Activated naive CD8-positive, alpha-beta T cell treated with anti-CD3 and anti-CD28 coated beads for 36 hours (primary cell): ENCODE measurements around the gene SPINT1. TPM values are rescaled to one million over a fixed set of nuclear protein-coding genes. Genes with fewer than 3 reads are reported as not detected.

ENCODE experiments used
- DNase-seq: peaks from one replicate; pipeline ENCODE4 v3.0.0; 2021
- H3K27ac Mint-ChIP-seq: one replicate; pipeline ENCODE4 v1.8.0; 2022; ENCODE audit warnings: mild to moderate bottlenecking, moderate library complexity, mixed read lengths
- H3K27me3 Mint-ChIP-seq: one replicate; pipeline ENCODE4 v1.8.0; 2022; ENCODE audit warnings: mild to moderate bottlenecking, mixed read lengths
- H3K36me3 Mint-ChIP-seq: one replicate; pipeline ENCODE4 v1.8.0; 2021; ENCODE audit warnings: mild to moderate bottlenecking, mixed read lengths
- H3K4me1 Mint-ChIP-seq: one replicate; pipeline ENCODE4 v1.8.0; 2021; ENCODE audit warnings: mixed read lengths
- H3K4me3 Mint-ChIP-seq: one replicate; pipeline ENCODE4 v1.8.0; 2022; ENCODE audit warnings: mild to moderate bottlenecking, moderate library complexity, mixed read lengths
- H3K9me3 Mint-ChIP-seq: one replicate; pipeline ENCODE4 v1.8.0; 2022; ENCODE audit warnings: mixed read lengths
- total RNA-seq, 2 experiments: library from RNA; stranded (reverse); gene quantifications; one replicate each; pipeline ENCODE4 v1.2.3, GENCODE V29; 2021

SPINT1 gene
- total RNA-seq, 2 experiments from 2014 or later, result 3.4 to 3.5 TPM

DNA sequence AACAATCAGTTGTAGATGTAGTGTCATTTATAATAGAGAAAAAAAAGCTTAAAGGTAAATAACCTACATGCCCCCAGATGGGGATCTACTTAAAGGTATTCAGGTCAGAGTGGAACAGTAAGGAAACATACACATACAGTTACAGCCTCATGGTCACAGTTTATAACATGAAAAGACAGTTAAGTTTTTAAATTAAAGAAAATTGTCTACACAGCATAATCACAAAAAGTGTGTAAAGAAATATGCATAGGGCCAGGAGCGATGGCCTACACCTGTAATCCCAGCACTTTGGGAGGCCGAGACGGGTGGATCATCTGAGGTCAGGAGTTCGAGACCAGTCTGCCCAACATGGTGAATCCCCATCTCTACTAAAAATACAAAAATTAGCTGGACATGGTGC is 23.4 kb downstream of the SPINT1 start:
- Mint-ChIP-seq H3K36me3 (no peaks in the 10 kb centered on the region), H3K27ac (no peak overlapping the region), H3K27me3 (no peaks in the 10 kb centered on the region), H3K4me3 (no peak overlapping the region), H3K4me1 (peaks cover 9% of the 10 kb centered on the region), H3K9me3 (no peaks in the 10 kb centered on the region)
- no peak for DNase-seq

DNA sequence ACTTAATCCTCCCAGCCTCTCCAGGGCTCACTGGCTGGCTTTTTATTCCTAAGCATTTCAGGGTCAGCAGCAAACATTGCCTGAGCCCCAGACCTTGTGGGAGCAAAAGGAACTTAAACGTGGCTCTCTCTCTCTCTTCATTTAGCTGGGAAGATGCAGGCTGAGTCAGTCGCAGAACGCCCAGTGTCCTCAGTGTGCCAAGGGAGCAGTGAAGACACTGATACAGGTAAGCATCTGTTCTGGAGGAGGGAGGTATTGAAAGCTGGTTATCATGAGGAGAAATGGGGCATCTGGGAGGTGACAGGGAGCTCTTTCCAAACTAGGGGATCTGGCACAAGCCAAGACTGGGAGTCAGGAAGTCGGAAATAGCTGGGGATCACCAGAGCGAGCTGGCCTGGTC is 25.8 kb downstream of the SPINT1 start:
- Mint-ChIP-seq H3K4me1 (peaks cover 18% of the 10 kb centered on the region), H3K9me3 (no peaks in the 10 kb centered on the region), H3K27ac (no peak overlapping the region), H3K36me3 (no peaks in the 10 kb centered on the region), H3K4me3 (no peak overlapping the region), H3K27me3 (peaks cover 7% of the 10 kb centered on the region)
- DNase-seq, result no peak

DNA sequence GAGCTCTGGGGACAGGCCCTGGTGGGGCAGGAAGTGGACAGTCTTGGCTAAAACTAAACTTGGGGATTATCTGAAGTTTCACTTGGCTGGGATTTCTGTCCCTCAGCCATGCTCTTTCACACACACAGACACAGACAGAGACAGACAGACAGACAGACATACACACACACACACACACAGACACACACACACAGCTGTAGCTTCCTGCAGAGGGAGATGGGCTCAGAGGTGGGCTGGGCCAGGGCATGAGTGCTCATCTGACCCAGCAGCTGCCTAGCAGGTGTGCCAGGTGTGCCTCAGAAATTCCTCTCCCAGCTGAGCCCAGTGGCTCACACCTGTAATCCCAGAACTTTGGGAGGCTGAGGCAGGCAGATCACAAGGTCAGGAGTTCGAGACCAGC is 26.9 kb downstream of the SPINT1 start:
- H3K4me1 Mint-ChIP-seq, result peaks cover 18% of the 10 kb centered on the region
- peaks cover 11% of the 10 kb centered on the region for H3K27me3 Mint-ChIP-seq
- H3K9me3 Mint-ChIP-seq, result no peaks in the 10 kb centered on the region
- no peak for DNase-seq
- no peaks in the 10 kb centered on the region for H3K36me3 Mint-ChIP-seq
- H3K4me3 Mint-ChIP-seq, result no peak overlapping the region
- H3K27ac Mint-ChIP-seq, result no peak overlapping the region

DNA sequence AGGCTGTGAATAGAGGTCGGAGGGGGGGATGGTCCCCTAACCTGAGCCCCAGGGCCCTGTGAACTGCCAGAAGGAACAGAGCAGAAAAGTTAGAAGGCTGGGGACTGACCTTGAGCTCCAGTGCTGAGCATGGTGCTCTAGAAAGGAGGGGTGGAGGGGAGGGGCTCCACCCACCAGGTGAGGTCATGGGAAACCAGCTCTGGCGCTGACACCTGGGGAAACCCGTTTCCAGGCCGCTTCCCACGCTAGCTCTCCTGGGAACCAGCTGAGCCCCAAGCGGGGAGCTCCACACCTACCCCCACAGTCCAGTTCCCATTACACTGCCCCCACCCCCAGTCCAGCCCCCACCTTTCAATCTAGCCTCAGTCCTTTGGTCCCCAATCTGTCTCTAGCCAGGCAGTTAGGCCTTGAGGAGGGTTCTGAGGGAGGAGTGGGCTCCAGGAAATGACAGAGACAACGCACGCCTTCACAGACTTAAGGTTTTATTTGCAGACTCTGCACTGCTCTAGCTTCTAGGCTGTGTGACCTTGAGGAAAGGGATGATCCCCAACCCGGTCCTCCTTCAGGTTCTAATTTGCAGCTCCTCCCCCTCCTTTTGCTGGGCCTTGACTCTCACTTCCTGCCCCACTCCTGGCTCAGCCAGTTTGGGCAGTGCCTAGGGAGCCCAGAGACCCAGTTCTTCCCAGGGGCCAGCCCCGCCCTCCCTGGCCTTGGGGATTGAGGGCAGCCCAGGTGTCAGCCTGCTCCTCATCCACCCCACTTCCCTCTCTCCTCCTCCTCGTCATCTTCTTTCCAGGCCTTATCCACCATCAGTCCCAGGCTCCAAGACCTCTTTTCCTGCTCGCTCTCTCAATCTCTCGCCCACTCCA is 28.1 kb downstream of the SPINT1 start:
- Mint-ChIP-seq H3K27ac (no peak overlapping the region), H3K9me3 (no peaks in the 10 kb centered on the region), H3K36me3 (no peaks in the 10 kb centered on the region), H3K4me3 (no peak overlapping the region), H3K27me3 (peaks cover 17% of the 10 kb centered on the region), H3K4me1 (peaks cover 18% of the 10 kb centered on the region)
- peak; percentile 31 for DNase-seq

DNA sequence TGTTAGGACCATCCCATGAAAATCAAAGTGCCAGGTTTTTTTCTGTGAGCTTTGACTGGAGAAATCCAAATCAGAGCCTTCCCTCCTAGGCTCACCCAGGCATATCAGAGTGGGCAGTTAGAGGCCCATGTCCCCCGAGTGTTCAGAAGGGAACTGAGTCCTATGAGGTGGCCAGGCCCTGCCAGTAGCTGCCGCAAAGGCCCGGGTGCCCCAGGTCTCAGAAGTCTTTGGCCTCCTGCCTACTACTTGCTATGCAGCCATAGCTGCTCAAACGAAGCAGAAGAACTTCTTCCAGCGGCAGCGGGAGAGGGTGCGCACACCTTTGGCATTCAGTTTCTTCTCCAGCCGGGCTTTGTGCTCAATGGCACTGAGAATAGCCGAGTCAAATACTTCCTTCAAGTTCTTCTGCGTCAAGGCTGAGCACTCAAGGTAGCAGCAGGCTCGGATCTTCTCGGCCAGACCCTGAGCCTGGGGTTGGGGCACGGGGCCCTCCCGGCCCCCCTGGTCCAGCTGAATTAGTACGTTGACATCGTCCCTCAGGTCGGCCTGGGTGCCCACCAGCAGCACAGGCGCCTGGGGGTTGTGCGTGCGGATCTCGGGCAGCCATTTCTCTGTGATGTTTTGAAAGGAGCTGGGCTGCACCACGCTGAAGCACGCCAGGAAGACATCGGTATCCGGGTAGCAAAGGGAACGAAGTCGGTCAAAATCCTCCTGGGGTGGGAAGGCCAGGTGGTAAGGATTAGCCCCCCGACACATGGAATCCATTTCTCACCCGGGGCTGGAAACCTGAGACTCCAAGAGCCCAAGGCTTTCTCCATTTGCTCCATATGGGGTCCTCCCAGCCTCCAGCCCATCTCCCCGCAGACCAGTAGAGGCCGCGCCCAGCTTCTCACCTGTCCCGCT is 29.2 kb downstream of the SPINT1 start:
- DNase-seq, result no peak
- peak overlapping the region; percentile 70 for H3K4me3 Mint-ChIP-seq
- H3K27me3 Mint-ChIP-seq, result peaks cover 17% of the 10 kb centered on the region
- H3K9me3 Mint-ChIP-seq, result no peaks in the 10 kb centered on the region
- H3K36me3 Mint-ChIP-seq, result no peaks in the 10 kb centered on the region
- no peak overlapping the region for H3K27ac Mint-ChIP-seq
- H3K4me1 Mint-ChIP-seq, result peaks cover 18% of the 10 kb centered on the region

DNA sequence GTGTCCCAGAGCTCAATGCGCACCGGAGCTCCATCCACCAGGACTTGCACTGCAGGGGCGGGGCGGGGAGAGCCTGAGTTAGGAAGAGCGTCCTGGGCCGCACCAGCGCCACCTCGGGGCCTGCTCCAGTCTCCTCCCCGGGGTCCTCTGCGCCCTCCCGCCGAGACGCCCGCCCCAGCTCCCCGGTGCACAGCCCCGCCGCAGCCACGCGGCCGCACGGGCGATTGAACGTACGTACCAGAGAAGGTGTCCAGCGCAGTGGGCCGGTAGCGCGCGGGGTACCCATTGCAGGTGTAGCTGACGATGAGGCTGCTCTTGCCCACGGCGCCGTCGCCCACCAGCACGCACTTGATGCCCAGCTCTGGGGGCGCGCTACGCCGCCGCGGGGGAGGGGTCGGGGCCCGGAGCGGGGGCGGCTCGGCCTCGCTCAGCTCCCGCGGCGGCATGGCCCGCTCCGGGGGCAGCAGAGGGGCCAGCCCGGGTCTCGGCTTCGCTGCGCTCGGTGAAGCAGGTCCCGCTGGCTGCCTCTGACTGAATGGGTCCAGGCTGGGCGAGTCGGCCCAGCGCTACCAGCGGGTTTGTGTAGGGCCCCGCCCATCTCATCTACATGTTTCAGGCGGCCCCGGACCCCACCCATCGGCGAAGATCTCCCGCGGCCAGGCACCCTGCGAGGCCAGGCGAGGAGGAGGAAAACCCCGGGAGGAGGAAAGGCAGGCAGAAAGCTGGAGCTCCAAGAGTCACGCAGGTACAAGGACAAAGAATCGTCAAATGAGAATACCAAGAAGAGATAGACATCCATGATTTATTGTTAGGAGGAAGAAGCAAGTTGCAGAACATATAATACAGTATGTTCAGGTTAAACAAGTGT is 30.1 kb downstream of the SPINT1 start, which contains the start of gene RHOV:
TSS of gene RHOV (minus strand) at position 541 of the 868 bp plus-strand sequence. CDS start at position 446, 95 bp downstream.
- peaks cover 17% of the 10 kb centered on the region for H3K27me3 Mint-ChIP-seq

DNA sequence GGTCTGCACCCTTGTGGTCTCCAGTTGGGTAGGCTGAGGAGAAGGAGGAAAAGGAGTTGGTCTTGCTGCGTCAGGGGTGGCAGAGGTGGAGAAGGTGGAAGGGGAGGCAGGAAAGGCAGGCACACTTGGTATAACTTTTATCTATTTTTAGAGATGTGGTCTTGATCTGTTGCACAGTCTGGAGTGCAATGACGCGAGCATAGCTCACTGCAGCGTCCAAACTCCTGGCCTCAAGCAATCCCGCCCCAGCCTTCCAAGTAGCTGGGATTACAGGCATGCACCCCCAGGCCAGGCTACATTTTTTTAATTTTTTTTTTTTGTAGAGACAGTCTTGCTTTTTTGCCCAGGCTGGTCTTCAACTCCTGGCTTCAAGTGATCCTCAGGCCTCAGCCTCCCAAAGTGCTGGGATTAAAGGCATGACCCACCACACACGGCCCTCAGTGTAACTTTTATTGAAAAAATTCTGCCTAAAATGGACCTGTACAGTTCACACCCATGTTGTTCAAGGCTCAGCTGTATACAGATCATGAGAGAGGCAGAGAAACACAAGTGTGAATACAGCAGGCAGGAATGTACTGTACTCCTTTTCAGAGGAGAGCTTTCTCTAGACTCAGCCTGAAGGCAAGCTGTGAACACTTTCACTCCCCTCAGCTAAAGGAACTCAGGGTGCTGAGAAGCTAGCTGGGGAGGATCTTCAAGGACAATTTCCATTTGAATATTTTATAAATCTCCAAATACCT is 32.3 kb downstream of the SPINT1 start:
- H3K4me1 Mint-ChIP-seq, result peaks cover 26% of the 10 kb centered on the region
- H3K9me3 Mint-ChIP-seq, result no peaks in the 10 kb centered on the region
- no peaks in the 10 kb centered on the region for H3K36me3 Mint-ChIP-seq
- DNase-seq, result no peak
- H3K27me3 Mint-ChIP-seq, result peaks cover 17% of the 10 kb centered on the region
- H3K4me3 Mint-ChIP-seq, result no peak overlapping the region
- H3K27ac Mint-ChIP-seq, result no peak overlapping the region

More for the DNA sequence above, 30.1 kb downstream of the SPINT1 start, which contains the start of gene RHOV:
- Mint-ChIP-seq H3K9me3 (no peaks in the 10 kb centered on the region), H3K4me1 (peaks cover 22% of the 10 kb centered on the region), H3K27ac (no peak within 1 kb of the TSS), H3K36me3 (no peaks in the 10 kb centered on the region), H3K4me3 (peak within 1 kb of the TSS; percentile 84)
- DNase-seq, result peak; percentile 67

DNA sequence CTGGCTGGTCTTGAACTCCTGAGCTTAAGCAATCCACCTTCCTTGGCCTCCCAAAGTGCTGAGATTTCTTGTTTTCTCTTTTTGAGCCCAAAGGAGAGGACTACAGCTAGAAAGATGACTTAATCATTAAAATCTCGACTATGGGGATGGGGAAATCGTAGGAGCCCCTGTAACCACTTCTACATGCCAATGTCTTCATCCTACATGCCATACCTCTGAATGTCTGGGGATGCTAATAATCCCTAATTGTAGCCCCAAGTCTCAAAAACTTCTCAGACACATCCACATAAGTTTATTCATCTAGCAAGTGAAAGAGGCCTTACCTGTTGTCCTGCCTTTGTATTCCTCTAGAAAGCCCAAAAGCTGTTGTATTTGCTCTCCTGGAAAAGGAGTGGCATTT is 33.8 kb downstream of the SPINT1 start:
- peaks cover 13% of the 10 kb centered on the region for H3K4me1 Mint-ChIP-seq
- DNase-seq, result no peak
- H3K9me3 Mint-ChIP-seq, result no peaks in the 10 kb centered on the region
- H3K4me3 Mint-ChIP-seq, result no peak overlapping the region
- no peak overlapping the region for H3K27ac Mint-ChIP-seq
- H3K36me3 Mint-ChIP-seq, result no peaks in the 10 kb centered on the region
- peaks cover 17% of the 10 kb centered on the region for H3K27me3 Mint-ChIP-seq

DNA sequence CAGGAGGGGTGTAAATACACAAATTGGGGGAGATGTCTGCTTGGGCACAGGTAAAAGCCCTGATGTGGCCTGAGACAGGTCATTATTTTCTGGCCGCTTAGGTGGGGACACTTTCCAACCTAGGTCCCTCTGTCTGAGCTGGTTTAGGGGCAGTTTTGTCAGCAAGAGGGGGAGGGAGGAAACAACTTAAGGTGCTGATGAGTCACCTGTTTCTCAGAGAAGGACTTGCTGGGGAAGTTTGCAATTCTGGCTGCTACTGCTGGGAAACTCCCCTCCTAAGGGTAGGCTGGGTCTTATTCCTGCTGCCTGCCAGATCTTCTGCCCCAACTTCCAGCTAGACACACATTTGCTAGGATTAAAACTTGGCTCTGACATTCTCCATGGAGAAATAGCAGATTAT is 34.9 kb downstream of the SPINT1 start:
- Mint-ChIP-seq H3K36me3 (no peaks in the 10 kb centered on the region), H3K4me1 (peaks cover 10% of the 10 kb centered on the region), H3K27me3 (peaks cover 17% of the 10 kb centered on the region), H3K9me3 (no peaks in the 10 kb centered on the region), H3K27ac (no peak overlapping the region), H3K4me3 (no peak overlapping the region)
- peak; percentile 41 for DNase-seq

DNA sequence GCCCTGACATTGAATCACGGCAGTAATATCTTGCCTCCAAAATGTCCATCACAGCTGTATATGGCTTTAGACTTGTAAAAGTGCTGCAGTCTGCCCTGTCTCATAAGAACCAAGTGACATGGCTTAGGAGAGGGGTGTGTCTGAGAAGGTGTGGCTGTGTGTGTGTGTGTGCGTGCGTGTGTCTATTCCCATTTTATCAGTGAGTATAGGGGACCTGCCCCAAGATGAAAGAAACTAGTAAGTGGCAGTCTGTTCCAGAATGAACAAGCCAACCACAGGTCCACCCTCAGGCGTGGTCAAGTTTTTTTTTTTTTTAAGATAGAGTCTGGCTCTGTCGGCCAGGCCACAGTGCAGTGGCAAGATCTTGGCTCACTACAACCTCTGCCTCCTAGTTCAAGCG is 35.8 kb downstream of the SPINT1 start:
- Mint-ChIP-seq H3K4me1 (peaks cover 15% of the 10 kb centered on the region), H3K9me3 (no peaks in the 10 kb centered on the region), H3K27ac (no peak overlapping the region), H3K27me3 (peaks cover 11% of the 10 kb centered on the region), H3K4me3 (no peak overlapping the region), H3K36me3 (no peaks in the 10 kb centered on the region)
- no peak for DNase-seq

DNA sequence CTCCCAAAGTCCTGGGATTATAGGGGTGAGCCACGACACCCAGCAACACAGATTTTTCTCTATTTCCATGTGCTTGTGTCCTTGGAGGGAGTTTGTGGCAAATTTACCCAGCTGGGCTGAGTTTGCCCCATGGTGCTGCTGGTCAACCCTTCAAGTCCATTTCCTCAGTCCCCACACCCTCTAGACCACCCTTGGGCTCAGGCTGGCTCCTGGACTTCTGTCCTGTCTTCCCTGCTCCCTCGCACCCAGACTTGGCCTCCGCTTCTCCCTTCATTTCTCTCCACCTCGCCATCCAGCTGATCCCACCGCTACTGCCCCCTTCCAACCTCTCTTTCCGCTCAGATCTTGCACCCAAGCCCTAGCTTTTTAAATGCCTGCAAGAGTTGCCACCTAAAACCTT is 37.5 kb downstream of the SPINT1 start:
- H3K4me1 Mint-ChIP-seq, result peaks cover 21% of the 10 kb centered on the region
- H3K36me3 Mint-ChIP-seq, result no peaks in the 10 kb centered on the region
- H3K27ac Mint-ChIP-seq, result no peak overlapping the region
- no peak for DNase-seq
- H3K27me3 Mint-ChIP-seq, result peaks cover 7% of the 10 kb centered on the region
- no peaks in the 10 kb centered on the region for H3K9me3 Mint-ChIP-seq
- no peak overlapping the region for H3K4me3 Mint-ChIP-seq

DNA sequence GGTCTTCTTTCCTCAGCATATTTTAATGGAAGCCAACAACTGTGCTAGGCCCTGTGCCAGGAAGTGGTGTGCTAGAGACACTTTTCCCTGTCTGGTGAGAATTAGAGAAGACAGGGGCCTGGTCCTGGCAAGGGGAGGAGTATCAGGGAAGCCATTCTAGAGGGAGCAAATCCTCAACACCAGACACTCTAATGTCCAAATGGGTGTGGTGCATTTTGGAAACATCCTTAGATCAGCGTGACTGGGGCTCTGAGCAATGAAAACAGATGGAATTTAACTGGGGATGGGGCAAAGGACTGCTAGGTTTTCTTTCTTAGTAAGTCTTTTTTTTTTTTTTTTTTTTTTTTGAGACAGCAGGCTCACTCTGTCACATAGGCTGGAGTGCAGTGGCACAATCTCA is 42.7 kb downstream of the SPINT1 start:
- no peak for DNase-seq
- Mint-ChIP-seq H3K36me3 (no peaks in the 10 kb centered on the region), H3K9me3 (no peaks in the 10 kb centered on the region), H3K4me1 (peaks cover 18% of the 10 kb centered on the region), H3K27ac (no peak overlapping the region), H3K27me3 (peaks cover 3% of the 10 kb centered on the region), H3K4me3 (no peak overlapping the region)

DNA sequence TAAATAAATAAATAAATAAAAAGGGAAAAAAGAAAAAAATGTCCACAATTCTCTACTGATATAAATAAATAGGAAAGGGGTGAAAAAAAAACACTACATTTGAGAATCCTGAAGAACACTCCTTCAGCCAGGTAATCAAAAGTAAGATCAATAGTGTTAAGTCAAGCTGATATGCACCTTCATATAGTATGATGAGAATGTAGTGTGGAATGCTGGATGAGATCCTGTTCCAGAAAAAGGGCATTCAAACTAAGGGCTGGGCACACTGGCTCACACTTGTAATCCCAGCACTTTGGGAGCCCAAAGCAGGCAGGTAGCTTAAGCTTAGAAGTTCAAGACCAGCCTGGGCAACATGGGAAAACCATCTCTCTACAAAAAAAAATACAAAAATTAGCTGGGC is 45.3 kb downstream of the SPINT1 start:
- DNase-seq, result no peak
- H3K27me3 Mint-ChIP-seq, result peaks cover 3% of the 10 kb centered on the region
- H3K27ac Mint-ChIP-seq, result no peak overlapping the region
- no peaks in the 10 kb centered on the region for H3K9me3 Mint-ChIP-seq
- H3K36me3 Mint-ChIP-seq, result no peaks in the 10 kb centered on the region
- H3K4me3 Mint-ChIP-seq, result no peak overlapping the region
- H3K4me1 Mint-ChIP-seq, result peaks cover 25% of the 10 kb centered on the region

DNA sequence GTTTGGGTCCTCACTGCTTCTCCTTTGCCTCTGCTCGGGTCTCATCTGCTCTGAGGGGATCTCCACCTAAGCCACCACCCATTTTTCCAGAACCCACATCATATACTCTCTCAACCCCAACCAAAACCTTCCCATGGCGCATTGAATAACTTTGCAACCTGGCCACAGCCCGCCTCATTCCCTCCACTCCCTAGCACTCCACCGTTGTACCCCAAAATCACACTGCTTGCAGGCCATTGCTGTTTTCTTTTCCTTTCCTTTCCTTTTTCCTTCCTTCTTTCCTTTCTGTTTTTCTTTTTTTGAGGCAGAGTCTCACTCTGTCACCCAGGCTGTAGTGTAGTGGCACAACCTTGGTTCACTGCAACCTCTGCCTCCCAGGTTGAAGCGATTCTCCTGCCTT is 47.3 kb downstream of the SPINT1 start:
- H3K4me1 Mint-ChIP-seq, result peaks cover 27% of the 10 kb centered on the region

More for the DNA sequence above, 47.3 kb downstream of the SPINT1 start:
- DNase-seq, result no peak
- no peaks in the 10 kb centered on the region for H3K27me3 Mint-ChIP-seq
- no peaks in the 10 kb centered on the region for H3K9me3 Mint-ChIP-seq
- H3K36me3 Mint-ChIP-seq, result peaks cover 5% of the 10 kb centered on the region
- H3K4me3 Mint-ChIP-seq, result no peak overlapping the region
- no peak overlapping the region for H3K27ac Mint-ChIP-seq
